ENCODE data around the gene CERS6.
"Not testable (repeated sequence)": the region's sequence is repeated elsewhere in the genome, so short reads cannot be mapped to it uniquely, and the experiment has no call there.

Gene CERS6

DNA sequence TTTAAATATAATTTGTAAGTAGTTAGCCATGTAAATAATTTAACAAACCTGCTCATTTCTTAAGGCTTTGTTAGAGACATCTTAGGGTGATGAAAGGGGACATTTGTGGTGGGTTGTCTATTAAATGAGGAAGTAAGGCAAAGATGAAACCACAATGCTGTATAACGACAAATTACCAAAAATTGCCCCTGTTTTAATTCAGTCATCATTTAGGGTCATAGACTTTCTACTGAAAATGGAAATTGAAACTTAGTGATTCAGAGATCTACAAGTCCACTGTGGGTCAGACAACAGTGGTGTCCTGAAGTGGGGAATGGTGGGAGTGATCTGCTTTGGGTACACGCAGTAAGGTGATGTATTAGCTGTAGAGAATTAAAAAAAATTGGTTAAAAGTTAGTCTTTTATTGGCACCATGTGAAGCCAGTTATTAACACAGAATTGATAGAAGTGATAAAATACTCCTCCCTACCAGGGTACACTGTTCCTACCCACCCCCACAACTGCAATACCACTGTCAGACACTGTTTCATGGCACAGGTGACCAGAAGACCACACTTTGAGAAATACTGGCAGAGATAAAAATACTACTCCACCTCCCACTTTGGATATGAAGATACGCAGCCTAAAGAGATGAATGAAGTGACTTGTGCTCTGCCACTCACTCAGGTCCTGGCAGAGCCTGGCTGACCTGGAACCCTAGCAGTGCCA is 13.4 kb downstream of the CERS6 start:
- DNase-seq = no peak

DNA sequence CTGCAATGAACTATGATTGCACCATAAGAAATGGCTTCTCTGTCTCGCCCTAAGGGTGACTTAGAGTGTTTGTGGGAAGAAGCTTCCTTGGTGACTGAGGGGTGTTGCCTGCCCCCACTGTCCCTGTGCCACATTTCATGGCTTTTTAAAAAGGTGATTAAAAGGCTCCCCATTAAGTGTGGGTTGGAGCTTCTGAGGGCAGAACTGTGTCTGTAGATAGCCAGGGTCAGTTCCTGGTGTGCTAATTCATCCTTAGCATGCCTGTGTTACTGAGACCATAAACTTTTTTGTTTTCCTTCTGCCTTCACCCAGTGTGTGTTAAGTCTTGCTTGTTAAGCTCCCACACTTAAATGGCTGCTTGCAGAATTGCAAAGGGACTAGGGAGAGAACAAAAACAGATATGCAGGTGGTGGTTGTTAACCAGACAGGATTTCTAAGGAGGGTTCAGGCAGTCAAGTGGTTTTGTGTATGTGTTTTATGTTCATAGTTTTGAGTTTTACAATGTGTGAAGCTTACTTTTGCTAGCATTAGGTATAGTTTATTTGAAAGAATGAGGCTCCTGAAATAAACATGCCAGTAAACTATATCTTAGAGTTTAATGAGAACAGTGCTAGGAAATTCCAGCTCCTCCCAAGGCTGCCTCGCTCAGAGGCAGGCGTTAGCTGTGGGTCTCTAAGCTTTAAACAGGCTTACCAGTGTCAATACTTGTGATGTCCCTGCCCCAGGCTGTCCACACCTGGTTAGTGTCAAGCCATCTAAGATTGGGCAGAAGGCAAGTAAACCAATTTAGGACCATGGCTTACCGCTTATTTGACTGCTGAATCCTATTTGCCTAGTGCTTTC is 14.5 kb downstream of the CERS6 start:
- no peak for DNase-seq

DNA sequence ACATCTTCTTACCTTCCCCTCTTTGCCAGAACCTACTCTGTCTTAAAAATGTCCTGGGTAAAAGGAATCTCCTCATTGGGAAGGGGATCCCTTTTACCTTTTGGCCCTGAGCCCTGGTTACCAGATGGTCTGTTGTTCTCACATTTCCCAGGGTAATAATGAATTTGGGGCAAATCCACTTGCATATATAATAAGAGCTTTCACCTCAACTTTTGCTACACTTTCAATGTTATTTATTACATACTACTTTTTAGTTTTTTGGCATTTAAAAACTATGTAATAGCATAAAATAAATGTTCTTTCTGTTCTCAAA is 15.0 kb downstream of the CERS6 start:
- DNase-seq = no peak

DNA sequence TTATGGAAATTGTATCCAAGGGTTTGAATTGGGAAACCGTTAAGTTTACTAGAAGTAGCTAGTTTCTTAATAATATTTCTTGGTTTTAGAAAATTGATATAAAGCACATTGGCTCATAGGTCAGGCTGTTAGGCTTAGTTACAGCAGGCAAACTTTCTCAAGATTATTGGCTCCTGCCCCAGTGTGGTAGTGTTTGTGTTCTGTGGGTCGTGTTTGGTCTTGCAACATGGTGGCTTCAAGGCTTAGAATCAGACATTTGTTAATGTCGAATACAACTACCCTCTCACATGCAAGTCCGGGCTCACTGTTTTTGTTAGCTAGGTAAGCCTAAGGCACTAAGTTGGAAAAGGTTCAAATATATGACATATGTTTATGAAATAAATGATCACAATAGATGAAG is 19.6 kb downstream of the CERS6 start:
- no peak for DNase-seq

DNA sequence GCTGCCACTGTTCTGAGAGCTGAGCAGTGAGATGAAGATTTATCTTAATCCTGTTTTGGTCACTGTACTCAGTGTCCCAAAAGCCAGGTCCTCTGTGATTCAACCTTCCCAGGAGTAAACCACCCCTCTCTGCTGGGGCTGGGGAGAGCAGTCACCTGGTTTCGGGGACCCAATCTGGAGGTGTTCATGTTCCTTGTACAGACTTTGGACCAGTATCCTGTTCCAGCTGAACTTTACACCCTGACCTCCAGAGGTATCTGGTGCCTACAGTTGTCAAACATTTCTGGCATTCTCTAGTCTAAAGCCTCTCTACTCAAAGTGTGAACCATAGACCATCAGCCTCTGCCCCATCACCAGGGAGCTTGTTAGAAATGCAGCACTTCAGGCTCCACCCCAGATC is 22.1 kb downstream of the CERS6 start:
- DNase-seq = no peak

DNA sequence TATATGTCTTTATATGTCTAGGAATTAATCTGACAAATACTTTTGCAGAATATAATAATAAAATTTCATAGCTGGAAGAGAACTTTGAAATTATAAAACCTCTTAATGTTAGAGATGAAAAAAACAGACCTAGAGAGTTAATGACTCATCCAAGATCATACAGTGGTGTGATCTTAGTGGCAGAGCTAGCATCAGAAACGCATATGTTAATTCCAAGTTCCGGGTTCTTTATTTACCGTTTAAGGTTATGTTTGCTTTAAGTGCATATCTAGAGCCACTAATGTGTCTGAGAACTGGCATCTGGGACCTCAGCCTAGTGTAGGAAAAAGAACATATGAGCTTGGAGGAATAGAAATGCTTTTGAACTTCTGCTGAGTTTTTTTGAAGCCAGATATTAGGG is 24.3 kb downstream of the CERS6 start:
- no peak for DNase-seq

DNA sequence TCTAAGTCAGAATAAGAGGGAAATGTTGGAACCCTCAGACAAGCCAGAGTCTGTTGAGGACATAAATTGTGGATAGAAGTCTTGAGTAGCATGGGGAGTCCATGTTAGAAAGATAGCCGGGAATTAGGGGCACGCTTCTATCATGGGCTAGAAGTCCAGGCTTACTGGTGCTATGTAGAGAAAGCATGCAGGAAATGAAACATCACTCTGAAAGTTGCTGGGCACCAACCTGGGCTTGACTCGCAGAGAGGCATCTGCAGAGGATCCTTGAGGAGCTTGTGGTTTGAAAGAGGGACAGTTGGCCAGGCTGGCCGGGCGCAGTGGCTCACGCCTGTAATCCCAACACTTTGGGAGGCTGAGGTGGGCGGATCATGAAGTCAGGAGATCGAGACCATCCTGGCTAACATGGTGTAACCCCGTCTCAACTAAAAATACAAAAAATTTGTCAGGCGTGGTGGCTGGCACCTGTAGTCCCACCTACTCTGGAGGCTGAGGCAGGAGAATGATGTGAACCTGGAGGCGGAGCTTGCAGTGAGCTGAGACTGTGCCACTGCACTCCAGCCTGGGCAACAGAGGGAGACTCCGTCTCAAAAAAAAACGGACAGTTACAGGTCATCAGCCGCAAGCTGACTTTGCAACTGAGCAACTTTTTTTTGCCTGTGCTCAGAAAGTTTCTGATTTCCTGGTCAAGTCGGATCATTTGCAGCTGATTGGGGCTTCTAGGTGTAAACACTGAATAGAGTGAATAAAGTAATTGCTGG is 24.9 kb downstream of the CERS6 start:
- no peak for DNase-seq

DNA sequence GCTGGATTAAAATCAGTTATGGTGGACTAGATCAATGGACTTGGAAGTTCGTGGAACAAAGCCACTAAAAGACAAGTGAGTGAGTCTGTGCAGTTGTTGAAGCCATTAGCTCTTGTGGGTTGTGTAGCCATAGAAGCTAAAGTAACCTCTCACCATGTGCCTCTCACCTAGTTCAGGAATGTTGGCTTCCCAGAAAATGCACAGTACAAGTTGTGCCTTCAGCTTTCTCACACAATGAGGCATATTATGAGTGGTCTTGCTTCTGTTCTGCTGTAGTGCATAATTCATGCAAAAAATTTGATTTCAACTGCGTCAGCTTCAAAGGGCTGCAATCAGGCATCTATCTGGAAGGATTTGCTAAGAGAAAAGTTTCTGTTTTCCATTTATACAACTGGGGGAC is 26.2 kb downstream of the CERS6 start:
- no peak for DNase-seq

DNA sequence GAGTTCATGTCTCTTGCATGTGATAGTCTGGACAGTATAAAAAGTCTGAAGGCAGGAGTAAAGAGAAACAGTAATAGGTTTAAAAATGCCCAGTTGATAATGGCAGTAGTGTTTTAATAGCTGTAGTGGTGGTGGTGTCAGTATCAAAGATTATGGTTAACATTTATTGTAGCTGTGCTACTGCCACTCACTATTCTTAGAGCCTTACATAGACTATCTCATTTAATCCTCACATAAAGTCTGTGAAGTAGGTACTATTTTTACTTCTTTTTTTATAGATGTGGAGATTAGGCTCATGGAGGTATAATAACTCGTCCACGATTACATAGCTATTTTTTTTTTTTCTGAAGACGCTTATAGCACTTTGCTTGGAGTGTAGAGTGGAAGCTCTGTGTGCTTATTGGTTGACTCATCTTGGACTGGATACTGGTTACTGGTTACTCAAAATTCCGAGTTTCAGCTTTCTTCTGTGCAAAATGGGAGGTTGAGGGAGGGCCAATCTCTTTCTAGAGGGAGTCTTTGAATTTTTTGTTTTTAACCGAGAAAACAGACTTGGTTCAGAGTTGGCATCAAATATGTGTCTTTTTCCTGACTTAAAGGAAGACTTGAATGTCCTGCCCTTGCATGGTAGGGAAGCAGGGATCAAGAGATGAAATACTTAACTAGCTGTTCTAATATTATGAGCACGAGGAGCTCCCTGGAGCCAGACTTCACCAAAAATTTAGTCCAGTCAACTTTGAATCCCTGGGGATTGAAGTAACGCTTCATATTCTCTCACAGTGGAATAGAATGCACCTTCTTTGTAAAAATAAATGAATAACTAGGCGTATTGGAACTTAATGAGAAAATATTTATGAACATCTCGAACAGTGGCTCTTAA is 27.1 kb downstream of the CERS6 start:
- DNase-seq = no peak

DNA sequence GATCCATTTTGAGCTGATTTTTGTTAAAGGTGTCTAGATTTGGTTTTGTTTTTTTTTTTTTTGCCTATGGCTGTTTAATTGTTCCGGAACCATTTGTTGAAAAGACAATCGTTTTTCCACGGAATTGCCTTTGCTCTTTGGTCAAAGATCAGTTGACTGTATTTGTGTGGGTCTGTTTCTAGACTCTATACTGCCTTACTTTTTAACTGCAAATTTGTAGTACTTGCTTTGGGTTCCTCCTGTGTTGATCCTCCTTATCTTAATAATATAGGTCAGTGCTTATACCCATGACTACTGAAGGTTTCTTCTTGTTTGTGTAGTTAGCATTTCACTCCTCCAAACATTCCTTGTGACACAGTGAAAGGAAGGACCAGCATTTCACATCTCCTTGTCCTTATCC is 30.4 kb downstream of the CERS6 start:
- no peak for DNase-seq

DNA sequence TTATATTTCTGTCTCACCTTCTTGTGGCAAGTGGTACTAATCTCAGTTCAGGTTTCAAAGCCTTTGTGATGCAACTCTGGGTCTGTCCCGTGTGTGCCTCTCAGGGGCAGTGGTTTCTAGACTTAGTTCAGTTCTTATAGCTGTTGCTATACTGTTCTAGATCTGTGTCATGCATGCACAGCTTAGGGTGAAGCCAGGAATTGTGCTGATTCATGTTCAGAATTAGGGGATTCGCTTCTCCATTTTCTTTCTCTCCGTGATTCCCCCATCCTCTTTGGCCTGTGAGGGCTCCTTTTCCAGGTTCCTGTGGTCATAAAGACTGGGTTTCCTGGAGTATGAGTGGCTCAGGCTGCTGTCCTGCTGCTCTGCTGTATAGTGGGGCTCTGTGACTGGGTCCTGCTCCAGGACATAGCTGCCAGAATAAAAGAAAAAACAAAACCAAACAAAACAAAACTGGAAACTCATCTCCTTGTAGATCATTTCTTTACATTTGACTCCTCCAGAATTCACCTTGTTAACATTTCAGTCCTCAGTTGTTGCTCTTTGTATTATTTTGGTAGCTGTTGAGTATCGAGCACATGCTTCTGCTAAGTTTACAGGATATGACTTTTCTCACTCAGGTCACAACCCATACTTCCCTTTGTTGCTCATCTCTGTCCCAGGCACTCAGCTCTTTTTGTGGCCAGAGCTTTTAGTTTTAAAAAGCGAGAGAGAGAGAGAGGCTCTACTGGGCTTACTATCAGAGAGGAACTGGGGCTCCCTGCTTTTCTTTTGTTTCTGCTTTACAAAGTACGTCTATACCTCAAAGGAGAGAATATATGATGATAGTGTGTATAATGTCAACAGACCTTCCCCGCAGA is 34.2 kb downstream of the CERS6 start:
- peak; percentile 64 for DNase-seq

DNA sequence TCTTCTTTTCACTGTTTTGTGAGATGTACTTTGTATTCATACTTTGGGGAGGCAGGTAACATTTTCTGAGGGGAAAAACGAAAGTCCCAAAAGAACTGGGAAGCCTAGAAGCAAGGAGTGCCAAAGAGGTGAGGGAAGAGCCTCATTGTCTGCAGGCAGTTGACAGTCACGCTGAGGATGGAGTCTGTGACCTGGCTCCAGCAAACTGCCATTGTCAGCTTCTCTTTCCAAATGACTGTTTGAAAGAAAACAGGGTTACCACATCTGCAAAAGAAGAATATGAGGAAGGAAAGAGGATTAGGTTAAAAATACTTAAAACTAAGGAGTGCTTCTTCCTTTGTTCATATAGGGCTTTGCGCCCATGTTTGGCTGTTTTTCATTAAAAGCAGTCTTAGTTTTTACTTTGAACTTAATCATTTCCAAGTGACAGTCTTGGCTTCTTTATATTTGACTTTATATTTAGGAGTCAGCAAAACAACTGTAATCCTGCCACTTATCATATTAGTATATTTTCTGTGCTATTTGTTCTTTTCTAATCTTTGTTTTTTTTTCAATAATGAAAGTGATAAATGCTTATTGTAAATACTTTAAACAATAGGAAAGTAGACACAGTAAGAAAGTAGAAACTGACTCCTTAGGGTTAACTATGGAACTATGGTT is 35.0 kb downstream of the CERS6 start:
- peak; percentile 13 for DNase-seq

DNA sequence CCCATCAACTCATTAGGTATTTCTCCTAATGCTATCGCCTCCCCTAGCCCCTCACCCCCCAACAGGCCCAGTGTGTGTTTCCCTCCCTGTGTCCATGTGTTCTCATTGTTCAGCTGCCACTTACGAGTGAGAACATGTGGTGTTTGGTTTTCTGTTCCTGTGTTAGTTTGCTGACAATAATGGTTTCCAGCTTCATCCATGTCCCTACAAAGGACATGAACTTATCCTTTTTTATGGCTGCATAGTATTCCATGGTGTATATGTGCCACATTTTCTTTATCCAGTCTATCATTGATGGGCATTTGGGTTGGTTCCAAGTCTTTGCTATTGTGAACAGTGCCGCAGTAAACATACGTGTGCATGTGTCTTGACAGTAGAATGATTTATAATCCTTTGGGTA is 35.7 kb downstream of the CERS6 start:
- DNase-seq = not testable (repeated sequence)

DNA sequence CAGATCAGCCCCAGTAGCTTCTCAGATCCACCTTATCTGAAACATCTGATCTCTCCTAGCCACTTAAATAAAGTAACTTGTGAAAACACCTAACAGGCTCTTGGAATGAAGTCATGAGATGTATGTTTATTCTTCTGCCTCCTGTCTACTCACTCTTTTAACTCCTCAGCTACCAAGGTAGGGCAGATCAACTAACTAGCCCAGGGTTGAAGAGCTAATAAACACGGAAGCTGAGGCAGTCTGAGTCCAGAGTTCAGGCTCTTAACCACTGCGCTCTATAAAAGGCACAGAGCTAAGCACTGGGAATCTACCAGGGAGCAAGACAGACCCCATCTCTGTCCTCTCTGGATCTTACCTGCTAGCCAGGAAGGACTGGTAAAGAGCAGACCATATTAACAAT is 37.1 kb downstream of the CERS6 start:
- not testable (repeated sequence) for DNase-seq

DNA sequence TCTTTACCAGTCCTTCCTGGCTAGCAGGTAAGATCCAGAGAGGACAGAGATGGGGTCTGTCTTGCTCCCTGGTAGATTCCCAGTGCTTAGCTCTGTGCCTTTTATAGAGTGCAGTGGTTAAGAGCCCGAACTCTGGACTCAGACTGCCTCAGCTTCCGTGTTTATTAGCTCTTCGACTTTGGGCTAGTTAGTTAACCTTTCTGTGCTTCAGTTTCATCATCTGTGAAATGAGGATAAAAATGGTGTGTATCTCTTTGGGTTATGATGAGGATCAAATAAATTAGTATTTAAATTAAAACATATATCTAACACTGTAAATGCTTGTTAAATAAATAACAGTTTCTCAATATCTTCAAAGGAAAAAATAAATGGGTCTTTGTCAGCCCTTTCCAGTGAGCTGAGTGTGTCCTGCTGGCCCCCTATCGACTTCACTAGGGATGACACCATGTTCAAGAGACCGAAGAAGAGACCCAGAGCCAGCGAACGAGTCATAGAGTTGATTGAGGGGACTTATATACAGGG is 38.2 kb downstream of the CERS6 start:
- peak; percentile 8 for DNase-seq

DNA sequence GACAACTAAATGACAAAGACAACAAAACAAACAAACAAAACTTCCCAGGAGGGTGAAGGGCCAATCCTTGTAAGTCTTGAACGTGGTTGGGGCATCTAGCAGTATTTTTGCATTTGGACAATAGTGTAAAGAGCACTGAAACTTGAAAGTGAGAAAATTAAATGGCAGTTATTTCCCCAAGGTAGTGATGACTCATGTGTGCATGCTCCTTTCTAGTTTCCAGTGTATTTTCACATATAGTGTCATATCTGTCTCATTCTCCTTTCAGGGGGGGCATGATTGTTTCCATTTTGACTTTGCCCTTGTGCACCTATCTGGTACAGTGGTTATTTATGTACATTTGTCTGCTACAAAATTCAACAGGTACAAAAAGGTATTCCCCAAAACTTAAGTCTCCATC is 39.5 kb downstream of the CERS6 start:
- DNase-seq = peak; percentile 26

DNA sequence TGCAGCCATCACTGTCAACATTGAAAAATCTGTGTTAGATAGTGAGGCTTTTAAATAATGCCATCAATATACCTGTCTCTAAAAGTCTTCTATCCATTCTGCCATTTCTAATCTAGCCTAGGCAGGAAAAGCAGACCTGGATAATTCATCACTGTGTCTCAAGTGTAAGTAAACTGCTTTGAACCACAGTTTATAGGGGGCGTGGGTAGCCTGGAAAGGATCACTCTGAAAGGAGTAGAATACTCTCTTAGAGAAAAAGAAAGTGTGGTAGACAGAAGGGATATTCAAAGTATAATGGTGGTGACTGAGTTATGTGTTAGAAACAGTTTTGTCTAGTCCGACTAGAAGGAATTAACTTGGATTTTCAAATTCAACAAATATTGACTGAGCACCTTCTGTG is 40.8 kb downstream of the CERS6 start:
- DNase-seq = no peak

DNA sequence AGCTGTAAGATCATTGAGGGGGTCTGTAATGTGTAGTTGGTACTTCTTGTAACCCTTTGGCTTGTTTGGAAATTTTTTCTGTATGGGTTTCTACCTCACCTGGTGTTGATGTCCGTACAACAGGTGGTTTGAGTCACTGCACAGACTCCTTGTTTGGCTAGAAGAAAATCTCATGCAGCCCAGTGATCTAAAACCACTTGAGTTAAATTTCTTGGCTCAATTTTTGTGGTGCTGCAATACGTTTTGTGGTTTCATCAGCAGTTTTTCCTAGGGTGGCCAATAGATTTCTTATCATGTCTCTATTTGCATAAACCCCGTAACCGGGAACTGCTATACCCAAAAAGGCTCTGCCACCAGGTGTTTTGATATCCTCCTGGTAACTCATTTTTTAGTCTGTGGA is 43.4 kb downstream of the CERS6 start:
- no peak for DNase-seq

DNA sequence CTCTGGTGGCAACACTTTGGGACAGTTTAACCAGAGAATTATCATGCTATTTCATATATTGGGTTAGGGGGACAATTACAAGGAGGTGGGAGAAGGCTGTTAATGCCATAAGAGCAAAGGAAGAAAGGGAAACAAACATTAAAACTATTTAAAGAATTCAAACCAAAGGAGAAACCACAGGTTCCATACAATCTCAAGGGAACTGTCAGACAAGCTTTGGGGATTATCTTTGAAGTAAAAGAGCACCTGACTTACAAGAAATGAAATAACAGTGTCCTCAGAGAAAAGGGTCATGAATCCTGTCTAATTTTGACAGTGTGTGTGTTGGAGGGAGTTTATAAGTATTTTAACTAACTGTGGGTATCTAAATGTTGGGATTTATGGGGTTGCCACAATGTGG is 44.4 kb downstream of the CERS6 start:
- no peak for DNase-seq

DNA sequence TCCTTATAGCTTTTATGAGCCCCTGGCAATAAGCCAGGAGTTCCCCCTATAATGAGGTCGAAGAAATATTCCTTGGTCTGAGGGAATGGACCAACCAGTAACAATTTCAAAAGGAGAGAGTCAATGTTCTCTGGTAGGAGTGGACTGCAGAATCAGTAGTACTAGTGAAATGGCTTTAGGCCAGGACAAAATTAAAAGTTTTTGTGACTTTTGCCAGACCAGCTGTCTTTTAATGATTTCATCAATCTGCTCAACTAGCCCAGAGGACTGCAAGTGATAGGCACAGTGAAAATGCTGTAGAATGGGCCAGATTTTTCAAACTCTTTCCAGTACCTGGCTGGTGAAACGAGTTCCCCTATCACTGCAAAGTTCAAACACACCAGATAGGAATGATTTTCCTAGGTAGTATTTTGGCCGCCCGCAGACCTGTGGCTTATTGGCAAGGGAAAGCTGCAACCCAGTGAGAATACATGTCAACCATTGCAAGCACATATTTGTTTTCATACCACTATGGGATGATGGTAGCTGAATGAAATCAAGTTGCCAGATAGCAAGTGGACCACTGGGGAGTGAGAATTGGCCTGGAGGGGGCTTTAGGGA is 45.5 kb downstream of the CERS6 start:
- DNase-seq = no peak

DNA sequence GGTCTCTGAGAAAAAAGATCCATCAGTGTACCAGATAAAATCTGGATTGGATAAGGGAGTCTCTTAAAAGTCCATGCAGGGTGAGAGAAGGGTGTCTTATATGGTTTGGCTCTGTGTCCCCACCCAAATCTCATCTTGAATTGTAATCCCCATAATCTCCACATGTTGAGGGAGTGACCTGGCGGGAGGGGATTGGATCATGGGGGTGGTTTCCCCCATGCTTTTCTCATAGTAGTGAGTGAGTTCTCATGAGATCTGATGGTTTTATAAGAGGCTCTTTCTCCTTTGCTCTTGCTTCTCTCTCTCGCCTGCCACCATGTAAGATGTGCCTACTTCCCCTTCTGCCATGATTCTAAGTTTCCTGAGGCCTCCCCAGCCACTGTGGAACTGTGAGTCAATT is 46.8 kb downstream of the CERS6 start:
- DNase-seq = not testable (repeated sequence)

Data from stimulated activated CD4-positive, alpha-beta T cell treated with anti-CD3 and anti-CD28 coated beads, Interleukin-4, amount 100 ng/mL, for 24 hours (primary cell).